ENCODE results near the gene RANBP1.

RANBP1 gene

DNA sequence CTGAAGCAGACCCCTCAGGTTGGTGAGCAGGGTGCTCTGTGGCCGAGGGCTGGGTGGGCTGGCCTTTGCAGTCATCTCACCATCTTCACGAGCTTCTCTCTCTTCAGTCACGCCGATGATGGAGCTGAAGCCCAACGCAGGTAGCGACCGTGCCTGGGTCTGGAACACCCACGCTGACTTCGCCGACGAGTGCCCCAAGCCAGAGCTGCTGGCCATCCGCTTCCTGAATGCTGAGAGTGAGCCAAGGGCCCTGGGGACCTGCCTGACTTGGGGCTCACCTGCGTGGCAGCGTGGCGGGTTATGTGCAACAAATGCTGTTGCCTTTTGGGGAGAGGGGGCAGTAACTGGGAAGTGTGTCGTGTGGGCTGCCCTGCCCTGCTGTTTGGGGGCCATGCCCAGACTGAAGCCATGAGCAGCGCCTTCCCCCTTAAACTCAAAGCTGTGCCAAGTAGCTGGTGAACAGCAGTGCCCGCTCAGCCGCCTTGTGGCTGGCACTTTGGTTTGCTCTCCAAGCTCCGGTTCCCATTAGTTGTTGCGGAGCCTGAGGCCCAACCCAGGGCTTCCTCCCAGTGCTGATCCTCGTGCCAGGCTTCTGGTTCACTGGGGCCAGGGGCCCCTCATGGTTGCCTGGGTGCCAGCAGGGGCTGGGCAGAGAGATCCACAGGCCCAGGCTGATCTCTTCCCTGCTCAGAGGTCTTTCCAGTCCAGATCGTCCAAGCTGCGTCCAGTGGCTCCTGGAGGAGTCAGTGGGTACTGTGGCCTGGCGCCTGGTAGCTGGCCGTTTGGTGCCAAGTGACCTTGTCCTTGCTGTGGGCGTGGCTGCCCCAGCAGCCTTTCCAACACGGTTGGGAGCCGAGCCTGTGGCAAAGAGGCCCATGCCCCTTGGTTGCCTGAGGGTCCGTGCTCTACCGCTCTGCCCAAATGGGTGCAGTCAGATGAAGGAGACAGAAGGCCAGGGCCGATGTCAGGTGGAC is 9.6 kb downstream of the RANBP1 start:
- DNase-seq, result no peak

GRCh38 chr22:20126284-20127029 is 10.6 kb downstream of the RANBP1 start:
- DNase-seq, result no peak

- DNase-seq, result no peak
These were observed 11.5 kb downstream of the RANBP1 start for GRCh38 chr22:20127318-20127868.

DNA sequence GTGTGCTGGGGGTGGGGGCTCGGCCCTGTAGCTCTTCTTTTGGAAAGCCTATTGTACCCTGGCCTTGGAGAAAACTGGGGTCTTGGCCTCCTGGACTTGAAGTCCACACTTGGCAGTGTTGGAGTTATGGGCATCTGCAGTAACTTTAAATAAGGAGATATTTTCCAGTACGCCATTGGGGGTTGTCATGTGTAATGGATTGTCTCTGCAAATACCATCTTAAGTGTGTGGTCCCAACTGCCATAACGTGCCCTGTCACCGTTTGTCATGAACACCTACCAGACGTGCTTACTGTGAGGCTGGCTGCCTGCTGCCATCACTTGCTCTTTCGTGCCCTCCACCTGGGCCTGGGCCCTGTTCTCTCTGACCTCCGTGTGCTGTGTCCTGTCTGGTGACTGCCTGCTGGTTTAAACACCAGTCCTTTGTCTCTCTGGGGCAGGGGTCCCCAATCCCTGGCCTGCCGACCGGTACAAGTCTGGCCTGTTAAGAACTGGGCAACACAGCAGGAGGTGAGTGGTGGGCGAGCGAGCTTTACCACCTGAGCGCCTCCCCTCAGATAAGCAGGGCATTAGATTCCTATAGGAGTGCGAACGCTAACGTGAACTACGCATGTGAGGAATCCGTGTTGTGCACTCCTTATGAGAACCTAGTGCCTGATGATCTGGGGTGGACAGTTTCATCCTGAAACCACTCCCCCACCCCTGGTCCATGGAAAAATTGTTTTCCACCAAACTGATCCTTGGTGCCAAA is 12.1 kb downstream of the RANBP1 start:
- no peak for DNase-seq

- no peak for DNase-seq
These were observed 12.7 kb downstream of the RANBP1 start for GRCh38 chr22:20128619-20128901.

- DNase-seq, result peak; percentile 46 to 51
These were observed 13.2 kb downstream of the RANBP1 start for GRCh38 chr22:20128902-20129746.

DNA sequence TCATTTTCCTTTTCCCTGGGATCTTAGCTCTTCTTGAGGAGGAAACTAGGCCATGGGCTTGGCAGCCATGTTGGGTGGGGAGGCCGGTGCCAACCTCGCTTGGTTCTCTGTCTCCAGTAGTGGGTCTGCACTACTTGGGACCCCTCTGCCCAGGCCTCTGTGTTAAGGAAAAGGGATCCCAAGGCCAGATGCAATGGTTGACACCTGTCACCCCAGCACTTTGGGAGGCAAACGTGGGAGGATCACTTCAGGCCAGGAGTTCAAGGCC is 13.8 kb downstream of the RANBP1 start:
- DNase-seq, result no peak

- no peak for DNase-seq
These were observed 14.4 kb downstream of the RANBP1 start for GRCh38 chr22:20130319-20130718.

GRCh38 chr22:20130731-20131596 is 15.1 kb downstream of the RANBP1 start:
- DNase-seq, result peak; percentile 79 to 88

DNA sequence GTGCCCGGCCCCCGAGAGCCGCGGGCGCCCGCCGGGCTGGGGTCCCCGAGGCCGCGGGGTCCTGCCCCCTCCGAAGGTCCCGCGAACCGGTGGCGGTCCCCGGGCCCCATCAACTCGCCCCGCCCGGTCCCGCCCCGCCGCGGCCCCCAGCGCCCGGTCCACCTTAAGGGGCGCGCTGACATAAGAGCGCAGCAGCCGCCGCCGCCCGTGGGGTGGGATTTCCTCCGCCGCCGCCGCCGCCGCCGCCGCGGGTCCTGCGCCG is 15.6 kb downstream of the RANBP1 start, which contains the start of gene ZDHHC8:
TSS of gene ZDHHC8 (plus strand) at position 208 of the 262 bp plus-strand sequence. CDS start 144 bp downstream, outside the sequence.
- peak in 1 of 2 experiments; percentile 62 for DNase-seq

DNA sequence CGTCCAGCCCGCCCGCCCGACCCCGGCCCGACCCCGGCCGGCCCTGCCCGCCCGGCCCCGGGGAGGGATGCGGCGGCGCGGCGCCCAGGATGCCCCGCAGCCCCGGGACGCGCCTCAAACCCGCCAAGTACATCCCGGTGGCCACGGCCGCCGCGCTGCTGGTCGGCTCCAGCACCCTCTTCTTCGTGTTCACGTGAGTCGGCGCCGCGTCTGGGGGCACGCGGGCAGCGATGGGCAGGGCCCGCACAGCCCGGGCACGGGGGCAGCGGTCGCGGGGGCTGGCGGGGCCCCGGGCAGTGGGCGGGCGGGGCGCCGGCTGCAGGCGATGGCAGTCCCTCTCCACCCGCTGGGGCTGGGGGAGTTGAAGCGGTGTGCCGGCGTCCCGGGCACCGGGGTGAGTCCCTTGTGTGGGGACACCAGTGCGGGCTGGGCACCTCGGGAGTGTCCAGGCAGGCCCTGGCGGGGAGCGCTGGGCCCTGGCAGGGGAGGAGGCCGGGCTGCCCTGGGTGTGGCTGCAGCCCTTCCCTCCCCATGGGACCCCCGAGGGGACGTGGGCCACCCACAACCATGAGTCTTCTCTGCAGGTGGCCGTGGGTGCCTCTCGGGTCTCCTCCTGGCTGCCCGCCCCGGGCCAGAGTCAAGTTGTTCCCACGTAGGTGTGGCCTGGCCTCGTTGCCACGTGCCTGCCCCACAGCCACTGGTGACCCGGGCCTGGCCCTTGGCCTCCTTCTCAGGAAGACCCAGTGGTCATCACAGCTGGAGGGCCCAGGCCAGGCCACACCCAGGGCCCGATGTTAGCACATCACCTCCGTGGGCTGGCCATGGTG is 16.2 kb downstream of the RANBP1 start:
- DNase-seq, result peak in 1 of 2 experiments; percentile 33

GRCh38 chr22:20132686-20133246 is 16.9 kb downstream of the RANBP1 start:
- DNase-seq, result no peak

DNA sequence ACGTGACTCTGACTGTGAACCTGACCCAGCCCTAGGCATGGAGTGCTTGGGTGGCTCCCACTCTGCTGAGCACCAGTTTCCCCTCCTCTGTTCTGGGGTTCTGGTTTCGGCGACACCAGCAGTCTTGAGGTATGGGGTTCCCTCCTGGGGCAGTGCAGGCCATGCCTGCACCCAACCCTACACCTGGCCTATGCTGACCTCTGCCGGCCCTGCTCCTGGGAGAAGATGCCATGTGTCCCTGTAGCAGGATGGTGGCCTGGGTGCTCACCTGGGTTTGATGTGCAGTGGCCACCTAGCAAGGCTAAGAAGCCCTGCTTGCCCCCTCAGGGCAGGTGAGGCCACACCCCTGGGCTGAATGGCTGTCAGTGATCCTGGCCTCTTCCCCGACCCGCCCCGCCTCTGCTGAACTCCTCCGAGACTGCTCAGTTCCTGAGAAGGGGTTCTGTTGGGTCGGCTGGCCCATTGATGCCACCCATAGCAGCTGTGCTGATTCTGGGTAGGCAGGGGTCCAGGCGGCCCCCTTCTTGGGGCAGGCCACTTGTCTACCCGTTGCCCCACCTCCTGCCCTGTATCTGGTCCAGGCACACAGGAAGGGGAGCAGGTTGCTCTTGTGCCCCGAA is 18.1 kb downstream of the RANBP1 start:
- no peak for DNase-seq

GRCh38 chr22:20135265-20135664 is 19.4 kb downstream of the RANBP1 start:
- DNase-seq, result no peak

DNA sequence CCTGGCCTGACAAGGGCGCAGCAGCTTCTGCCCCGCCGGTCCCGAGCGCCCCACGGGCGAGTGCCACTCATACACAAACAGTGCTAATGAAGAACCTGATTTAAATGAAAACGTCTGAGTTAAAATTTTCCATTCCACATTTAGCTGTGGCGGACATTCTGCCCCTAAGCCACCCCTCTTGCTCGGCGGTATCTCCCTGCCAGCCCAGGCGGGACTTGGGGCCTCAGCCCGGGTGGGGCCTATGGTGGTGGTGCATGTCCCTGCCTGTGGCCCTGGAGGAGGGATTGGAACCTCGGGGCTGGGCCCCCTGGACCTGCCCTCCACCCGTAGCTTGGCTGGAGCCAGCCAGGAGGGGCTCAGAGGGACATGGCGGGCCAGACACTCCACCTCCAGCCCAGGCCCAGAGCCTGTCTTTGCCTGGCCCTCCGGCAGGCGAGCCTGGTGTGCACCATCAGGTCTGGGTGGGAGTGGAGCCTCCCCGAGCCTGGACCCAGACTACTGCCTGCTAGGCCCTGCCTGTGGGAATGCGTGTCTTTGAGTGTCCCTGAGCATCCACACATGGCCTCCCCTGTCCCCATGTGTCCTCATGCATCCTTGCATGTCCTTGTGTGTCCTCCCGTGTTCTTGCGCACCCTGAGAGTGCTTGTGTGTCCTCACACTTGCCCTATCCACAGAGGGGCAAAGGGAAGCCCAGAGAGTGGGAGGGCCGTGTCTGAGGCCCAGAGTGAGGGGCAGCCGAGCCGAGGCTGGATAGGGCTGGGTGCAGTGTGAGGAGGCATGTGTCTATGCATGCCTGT is 20.1 kb downstream of the RANBP1 start:
- DNase-seq, result no peak

- no peak for DNase-seq
These were observed 20.6 kb downstream of the RANBP1 start for GRCh38 chr22:20136603-20136873.

GRCh38 chr22:20137113-20137512 is 21.2 kb downstream of the RANBP1 start:
- no peak for DNase-seq

DNA sequence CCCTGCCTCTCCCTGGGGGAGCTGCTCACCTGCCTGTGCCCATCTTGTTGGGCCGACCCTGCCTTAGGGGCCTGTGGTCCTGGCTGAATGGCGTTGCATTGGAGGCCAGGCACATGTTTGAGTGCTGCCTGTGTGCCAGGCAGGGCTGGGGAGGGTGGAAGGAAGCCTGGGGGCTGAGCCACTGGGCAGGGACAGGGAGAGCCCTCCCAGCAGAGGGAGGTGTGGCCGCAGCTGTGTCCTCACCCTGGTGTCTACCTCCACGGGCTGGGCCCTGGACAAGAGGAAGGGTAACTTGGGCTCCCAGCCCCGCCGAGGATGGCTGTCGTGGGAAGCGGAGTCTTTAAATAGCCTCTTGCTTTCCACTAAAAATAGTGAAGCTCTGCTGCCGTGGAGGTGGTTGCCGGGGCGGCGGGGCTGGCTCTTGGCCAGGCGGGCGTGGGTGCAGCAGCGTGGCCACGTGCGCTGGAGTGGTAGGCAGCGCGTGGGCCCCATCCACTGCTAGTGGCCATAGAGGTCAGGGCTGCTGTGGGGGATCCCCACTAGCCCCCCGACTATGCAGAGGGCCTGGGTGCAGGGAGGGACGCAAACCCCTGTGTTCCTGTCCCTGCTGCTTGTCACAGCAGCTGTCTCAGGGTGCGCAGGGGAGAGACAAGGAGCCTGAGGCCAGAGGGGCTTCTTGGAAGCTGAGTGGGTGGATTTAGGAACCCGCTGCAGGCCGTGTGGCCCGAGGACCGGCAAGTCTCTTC is 21.9 kb downstream of the RANBP1 start:
- no peak for DNase-seq

DNA sequence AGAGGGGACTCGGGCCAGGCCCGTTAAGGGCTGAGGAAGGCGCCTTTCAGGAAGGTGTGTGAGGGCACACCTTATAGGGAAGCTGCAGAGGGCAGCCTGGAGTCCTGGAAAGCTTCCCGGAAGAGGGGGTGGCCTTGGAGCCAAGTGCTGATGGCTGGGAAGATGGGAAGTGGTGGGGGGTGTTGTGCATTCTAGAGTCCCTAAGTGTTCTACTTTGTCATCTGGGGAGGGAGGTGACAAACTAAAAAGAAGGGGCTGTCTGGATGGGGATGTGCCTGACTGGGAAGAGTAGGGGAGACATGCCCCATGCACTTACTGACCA is 22.5 kb downstream of the RANBP1 start:
- DNase-seq, result no peak
